Kidney glomerular epithelial cell (primary cell): ENCODE results near the gene DHX30.
"Not testable (repeated sequence)": the region's sequence is repeated elsewhere in the genome, so short reads cannot be mapped to it uniquely, and the experiment has no call there.

Experiments used
- DNase-seq: peaks from one replicate; lab custom pipeline; 2025; lab: John Stamatoyannopoulos, UW

DHX30 gene

GRCh38 chr3:47813551-47814177 lies 10.7 kb downstream of the DHX30 start:
- DNase-seq = no peak

DNA sequence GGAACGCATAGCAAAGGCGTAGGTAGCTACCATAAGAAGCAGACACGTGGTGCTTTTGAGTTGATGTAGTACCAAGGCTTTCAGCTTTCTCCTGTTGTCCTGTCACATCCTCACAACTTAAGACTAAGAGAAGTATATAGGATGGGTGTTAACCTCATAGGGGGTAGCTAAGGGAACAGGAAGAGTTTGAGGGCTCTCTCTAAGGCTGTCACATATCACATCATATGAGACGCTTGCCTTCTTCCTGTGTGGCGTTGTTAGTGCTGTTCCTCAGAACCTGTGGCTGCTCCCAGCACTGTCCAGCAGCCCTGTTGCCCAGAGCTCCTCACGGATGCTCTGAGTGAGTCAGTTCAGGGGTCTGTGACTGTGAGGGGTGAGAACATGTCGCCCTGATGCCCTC lies 14.7 kb downstream of the DHX30 start:
- no peak for DNase-seq

- DNase-seq = peak; percentile 82
Observed at GRCh38 chr3:47824541-47825473, 21.9 kb downstream of the DHX30 start.

GRCh38 chr3:47825590-47825989 lies 22.7 kb downstream of the DHX30 start:
- no peak for DNase-seq

DNA sequence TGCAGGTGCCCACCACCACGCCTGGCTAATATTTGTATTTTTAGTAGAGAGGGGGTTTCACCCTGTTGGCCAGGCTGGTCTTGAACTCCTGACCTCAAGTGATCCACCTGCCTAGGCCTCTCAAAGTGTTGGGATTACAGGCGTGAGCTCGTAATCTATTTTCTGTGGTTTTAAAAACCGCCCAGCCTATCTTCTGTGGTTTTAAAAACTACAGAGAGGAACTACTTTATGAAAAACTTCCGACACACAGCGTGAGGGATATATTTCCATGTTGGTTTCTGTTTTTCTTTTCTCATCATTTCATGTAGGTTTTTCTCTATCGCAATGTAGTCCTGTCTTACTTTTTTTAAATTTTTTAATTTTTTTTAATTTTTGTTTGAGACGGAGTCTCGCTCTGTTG lies 26.5 kb downstream of the DHX30 start:
- not testable (repeated sequence) for DNase-seq

DNA sequence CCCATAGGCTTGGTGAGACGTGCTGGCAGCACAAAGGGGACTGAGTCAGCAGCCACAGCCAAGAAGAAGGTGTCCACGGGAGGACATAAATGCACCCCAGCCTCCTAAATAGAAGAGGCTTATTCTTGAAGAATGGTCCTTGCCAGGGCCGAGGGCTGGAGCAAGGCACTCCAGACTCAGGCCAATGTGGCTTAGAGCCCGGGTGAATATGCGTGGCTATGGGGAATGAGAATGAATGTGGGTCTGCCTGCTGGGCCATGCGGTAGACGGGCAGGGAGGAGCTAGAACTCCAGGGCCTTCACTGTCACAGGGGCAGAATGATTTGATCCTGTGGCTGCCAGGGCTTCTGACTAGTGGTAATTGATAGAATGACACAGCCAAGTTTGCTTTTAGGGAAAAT lies 34.0 kb downstream of the DHX30 start:
- DNase-seq = no peak

DNA sequence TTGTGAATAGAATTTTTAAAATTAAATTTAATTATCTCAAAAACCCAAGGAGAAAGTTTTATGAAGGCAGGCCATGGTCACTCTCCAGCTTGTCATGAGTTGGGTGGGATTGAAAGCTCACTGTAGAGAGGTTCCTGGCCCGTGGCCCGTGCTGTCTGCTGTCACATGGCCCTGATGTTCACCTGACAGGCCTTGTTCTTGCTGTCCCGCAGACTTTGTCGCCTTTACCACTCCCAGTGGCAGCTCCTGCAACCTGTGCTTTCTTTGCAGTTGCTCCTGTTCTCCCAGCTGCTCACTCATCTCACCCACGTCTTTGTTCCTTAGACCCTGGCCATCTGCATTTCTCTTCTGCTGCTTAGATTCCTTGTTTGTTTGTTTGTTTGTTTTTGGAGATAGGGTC lies 35.6 kb downstream of the DHX30 start:
- no peak for DNase-seq

DNA sequence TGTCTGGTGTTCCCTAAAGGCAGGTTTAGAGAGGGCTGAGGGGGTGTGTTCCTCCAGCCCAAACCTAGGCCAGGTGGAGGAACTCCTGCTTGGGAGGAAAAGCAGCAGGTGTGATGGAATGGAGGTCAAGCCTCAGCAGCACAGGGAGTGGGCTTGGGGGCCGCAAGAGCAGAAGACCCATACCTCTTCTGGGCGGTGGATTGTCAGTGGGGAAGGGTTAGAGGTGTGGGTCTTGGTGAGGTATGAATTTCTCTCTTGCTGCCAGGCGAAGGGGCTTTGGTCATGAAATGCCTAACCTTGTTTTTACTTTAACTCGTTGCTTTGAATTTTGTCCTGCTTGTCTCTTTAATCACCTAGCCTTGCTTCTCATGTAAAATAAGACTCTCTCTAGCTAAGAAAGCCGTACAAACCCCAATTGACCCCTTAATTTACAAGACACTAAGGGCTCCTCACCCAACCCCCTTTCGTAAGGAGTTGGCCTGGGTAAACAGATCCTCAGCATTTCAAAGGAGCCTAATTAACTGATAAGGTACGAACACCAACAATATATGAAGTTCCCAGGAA lies 38.9 kb downstream of the DHX30 start:
- DNase-seq = no peak

GRCh38 chr3:47846186-47846879 lies 43.4 kb downstream of the DHX30 start:
- DNase-seq = no peak

- DNase-seq = no peak
Observed at GRCh38 chr3:47846880-47847248, 43.9 kb downstream of the DHX30 start.

DNA sequence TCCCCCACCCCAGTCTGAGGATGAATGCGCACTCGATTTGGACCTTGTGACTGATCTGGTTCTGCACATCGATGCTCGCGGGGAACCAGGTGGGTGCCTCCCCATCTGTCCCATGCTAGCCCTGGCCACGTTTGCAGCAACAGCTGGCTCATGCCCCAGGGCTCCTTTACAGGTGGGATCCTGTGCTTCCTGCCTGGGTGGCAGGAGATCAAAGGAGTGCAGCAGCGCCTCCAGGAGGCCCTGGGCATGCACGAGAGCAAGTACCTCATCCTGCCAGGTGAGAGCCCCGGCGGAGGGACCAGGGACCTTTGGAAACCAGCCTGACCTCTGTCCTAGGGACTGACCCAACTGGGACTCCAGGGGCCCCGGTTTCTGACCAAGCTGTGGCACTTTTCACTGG lies 44.3 kb downstream of the DHX30 start:
- DNase-seq = no peak

- DNase-seq = no peak
Observed at GRCh38 chr3:47847801-47848518, 45.0 kb downstream of the DHX30 start.

DNA sequence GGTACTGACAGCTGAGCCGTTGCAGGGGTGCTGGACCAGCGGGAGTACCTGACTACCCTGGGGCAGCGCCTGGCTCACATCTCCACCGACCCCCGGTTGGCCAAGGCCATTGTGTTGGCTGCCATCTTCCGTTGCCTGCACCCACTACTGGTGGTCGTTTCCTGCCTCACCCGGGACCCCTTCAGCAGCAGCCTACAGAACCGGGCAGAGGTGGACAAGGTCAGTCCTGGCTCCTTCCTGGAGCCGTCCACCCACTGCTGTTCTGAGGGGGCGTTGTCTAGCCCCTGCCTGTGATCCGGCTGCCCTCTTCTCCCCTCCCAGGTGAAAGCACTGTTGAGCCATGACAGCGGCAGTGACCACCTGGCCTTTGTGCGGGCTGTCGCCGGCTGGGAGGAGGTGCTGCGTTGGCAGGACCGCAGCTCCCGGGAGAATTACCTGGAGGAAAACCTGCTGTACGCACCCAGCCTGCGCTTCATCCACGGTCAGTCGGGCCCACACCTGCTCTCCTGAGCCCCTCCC lies 45.7 kb downstream of the DHX30 start:
- DNase-seq = no peak

DNA sequence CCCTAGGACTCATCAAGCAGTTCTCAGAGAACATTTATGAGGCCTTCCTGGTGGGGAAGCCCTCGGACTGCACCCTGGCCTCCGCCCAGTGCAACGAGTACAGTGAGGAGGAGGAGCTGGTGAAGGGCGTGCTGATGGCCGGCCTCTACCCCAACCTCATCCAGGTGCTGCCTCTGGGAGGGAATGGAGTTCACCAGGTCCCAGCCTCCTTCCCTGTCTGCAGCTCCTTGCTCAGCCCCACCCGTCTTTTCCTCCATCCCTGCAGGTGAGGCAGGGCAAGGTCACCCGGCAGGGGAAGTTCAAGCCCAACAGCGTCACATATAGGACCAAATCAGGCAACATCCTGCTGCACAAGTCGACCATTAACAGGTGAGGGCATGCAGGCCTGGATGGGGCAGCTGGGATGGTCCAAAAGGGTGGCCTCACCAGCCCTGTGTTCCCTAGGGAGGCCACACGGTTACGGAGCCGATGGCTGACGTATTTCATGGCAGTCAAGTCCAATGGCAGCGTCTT lies 46.3 kb downstream of the DHX30 start:
- no peak for DNase-seq

GRCh38 chr3:47849699-47850563 lies 47.0 kb downstream of the DHX30 start:
- peak; percentile 21 for DNase-seq

DNA sequence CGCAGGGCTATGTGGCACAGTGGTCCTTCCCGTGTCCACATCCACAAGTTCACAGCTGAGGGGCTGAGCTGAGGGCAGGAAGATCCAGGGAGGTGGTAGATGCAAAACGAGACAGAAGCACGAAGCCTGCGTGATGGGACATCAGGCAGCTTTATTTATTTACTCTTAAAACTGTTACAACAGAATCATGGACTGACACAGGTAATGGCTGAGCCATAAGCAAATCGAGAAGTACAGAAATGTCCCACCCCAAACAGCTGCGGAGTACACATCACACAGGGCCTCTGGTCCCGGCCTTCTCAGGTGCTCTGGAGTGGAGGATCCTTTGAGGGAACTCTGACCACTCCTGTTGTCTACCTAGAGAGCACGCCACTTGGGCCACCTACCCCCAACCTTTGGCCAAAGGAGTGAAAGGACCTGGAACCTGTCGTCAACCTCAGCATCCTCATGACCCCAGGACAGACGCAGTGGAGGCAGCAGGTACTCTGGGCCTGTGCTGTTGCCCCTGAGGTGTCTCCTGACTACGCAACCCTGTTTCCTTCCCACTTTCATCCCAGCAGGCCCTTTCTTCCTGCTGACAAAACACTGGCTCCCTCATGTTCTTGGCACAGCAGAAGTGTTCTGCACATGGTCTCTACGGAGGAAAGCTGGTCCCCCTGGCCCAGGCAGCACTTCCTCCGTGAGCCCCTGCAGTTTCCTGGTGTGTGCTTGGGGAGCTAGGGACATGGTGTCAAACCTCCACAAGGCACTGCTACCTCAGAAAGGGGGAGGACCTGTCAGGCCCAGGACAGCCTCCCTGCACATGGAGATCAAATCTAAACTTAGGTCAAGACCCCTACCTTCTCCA lies 47.8 kb downstream of the DHX30 start:
- no peak for DNase-seq

GRCh38 chr3:47851888-47852603 lies 49.1 kb downstream of the DHX30 start:
- no peak for DNase-seq
